SK-N-SH treated with all-trans-retinoic acid at 6 μM for 48 hours (cell line): ENCODE data around the gene DPM1.
"Not testable (repeated sequence)": the region's sequence is repeated elsewhere in the genome, so short reads cannot be mapped to it uniquely, and the experiment has no call there.

ENCODE experiments used
- ARNTL ChIP-seq: fragments of 450-650 bp; formaldehyde crosslinking; IDR thresholded peaks from 2 replicates; pipeline ENCODE4 v1.5.0; 2020; ENCODE audit warnings: low read depth, mild to moderate bottlenecking, moderate library complexity, borderline replicate concordance
- BACH2 ChIP-seq: fragments of 250-450 bp; sonication (Bioruptor Pico); IDR thresholded peaks from 2 replicates; pipeline ENCODE4 v1.9.0; 2021; ENCODE audit warnings: mild to moderate bottlenecking, borderline replicate concordance
- CSDC2 ChIP-seq: fragments of 250-450 bp; sonication (Bioruptor Pico); IDR thresholded peaks from 2 replicates; pipeline ENCODE4 v1.5.0; 2020; ENCODE audit warnings: mild to moderate bottlenecking, moderate library complexity
- ESRRG ChIP-seq: fragments of 250-450 bp; sonication (Bioruptor Pico); IDR thresholded peaks from 2 replicates; pipeline ENCODE4 v1.6.1; 2021; ENCODE audit warnings: mild to moderate bottlenecking
- PATZ1 ChIP-seq: fragments of 250-450 bp; sonication (Bioruptor Pico); IDR thresholded peaks from 2 replicates; pipeline ENCODE4 v1.8.0; 2020; ENCODE audit warnings: mild to moderate bottlenecking, moderate library complexity, borderline replicate concordance
- PPARA ChIP-seq: fragments of 250-450 bp; sonication (Bioruptor Pico); IDR thresholded peaks from 2 replicates; pipeline ENCODE4 v1.5.0; 2020; ENCODE audit warnings: mild to moderate bottlenecking, borderline replicate concordance
- RARB ChIP-seq: fragments of 250-450 bp; sonication (Bioruptor Pico); IDR thresholded peaks from 2 replicates; pipeline ENCODE4 v1.8.0; 2021; ENCODE audit warnings: mild to moderate bottlenecking, moderate library complexity
- ZFP30 ChIP-seq: fragments of 450-650 bp; formaldehyde crosslinking; IDR thresholded peaks from 2 replicates; pipeline ENCODE4 v1.5.0; 2022; ENCODE audit warnings: mild to moderate bottlenecking, moderate library complexity
- ZNF565 ChIP-seq: fragments of 450-650 bp; formaldehyde crosslinking; conservative IDR thresholded peaks from 2 replicates; pipeline ENCODE4 v1.5.0; 2020; ENCODE audit warnings: low read depth, mild to moderate bottlenecking, moderate library complexity
- ZNF8 ChIP-seq: fragments of 450-650 bp; formaldehyde crosslinking; IDR thresholded peaks from 2 replicates; pipeline ENCODE4 v1.5.0; 2020; ENCODE audit warnings: mild to moderate bottlenecking, moderate library complexity
- TF ChIP-seq, protein P1 (sequence below): fragments of 250-450 bp; sonication (Bioruptor Pico); IDR thresholded peaks from 2 replicates; pipeline ENCODE4 v1.5.1; 2020; ENCODE audit warnings: low read depth, mild to moderate bottlenecking, moderate library complexity

- not testable (repeated sequence) for TF ChIP-seq ESRRG (CRISPR knock-in tag); ARNTL (CRISPR knock-in tag); CSDC2 (CRISPR knock-in tag); ZFP30 (CRISPR knock-in tag); RARB (CRISPR knock-in tag); PPARA; PATZ1 (CRISPR knock-in tag); ZNF8 (CRISPR knock-in tag); ZNF565 (CRISPR knock-in tag); BACH2 (CRISPR knock-in tag)
- TF ChIP-seq, protein P1, sequence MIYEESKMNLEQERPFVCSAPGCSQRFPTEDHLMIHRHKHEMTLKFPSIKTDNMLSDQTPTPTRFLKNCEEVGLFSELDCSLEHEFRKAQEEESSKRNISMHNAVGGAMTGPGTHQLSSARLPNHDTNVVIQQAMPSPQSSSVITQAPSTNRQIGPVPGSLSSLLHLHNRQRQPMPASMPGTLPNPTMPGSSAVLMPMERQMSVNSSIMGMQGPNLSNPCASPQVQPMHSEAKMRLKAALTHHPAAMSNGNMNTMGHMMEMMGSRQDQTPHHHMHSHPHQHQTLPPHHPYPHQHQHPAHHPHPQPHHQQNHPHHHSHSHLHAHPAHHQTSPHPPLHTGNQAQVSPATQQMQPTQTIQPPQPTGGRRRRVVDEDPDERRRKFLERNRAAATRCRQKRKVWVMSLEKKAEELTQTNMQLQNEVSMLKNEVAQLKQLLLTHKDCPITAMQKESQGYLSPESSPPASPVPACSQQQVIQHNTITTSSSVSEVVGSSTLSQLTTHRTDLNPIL = not testable (repeated sequence)
Observed at GRCh38 chr20:50978533-50978932, 20.2 kb upstream of the DPM1 start.
